Hematopoietic multipotent progenitor cell treated with erythropoietin and hydrocortisone succinate and interleukin-3 and kit ligand, for 8 days (in vitro differentiated cells): ENCODE measurements around the gene LPIN1.
"Not testable (repeated sequence)": the region's sequence is repeated elsewhere in the genome, so short reads cannot be mapped to it uniquely, and the experiment has no call there.

Source experiments
- DNase-seq: peaks from one replicate; pipeline ENCODE4 v3.0.0-alpha.2; 2015

LPIN1 gene

GRCh38 chr2:11813951-11814350 lies 67.5 kb downstream of the LPIN1 start:
- DNase-seq, result no peak

DNA sequence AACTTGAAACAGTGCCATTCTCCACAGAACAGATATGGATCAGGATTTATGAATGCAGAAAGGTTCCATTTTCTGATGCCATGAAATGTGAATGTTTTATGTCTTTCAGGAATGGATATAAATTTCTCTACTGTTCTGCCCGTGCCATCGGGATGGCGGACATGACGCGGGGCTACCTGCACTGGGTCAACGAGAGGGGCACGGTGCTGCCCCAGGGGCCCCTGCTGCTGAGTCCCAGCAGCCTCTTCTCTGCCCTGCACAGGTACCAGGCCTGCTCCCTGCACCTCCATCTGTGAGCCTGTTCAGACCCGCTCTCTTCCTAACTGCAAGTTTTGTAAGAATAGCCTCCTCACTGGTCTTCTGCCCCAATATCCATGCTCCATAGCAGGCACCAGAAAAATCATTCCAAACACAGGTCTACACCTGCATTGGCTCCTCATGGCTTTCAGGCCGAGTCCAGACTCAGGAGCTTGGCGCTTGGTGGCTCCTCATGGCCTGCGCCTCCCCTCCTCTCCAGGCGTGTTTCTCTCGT lies 68.6 kb downstream of the LPIN1 start:
- no peak for DNase-seq

DNA sequence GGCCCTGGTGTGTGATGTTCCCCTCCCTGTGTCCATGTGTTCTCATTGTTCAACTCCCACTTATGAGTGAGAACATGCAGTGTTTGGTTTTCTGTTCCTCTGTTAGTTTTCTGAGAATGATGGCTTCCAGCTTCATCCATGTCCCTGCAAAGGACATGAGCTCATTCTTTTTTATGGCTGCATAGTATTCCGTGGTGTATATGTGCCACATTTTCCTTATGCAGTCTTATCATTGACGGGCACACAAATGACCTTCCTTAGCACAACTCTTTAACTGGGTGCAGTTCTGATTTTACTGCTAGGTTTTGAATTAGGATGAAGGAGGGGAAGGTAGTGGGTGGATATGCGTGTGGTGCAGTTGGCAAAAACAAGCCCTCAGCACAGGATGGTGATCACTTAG lies 70.5 kb downstream of the LPIN1 start:
- not testable (repeated sequence) for DNase-seq

- no peak for DNase-seq
Measured at GRCh38 chr2:11819235-11819729, 72.8 kb downstream of the LPIN1 start.

GRCh38 chr2:11820650-11821049 lies 74.2 kb downstream of the LPIN1 start:
- DNase-seq, result no peak

- no peak for DNase-seq
Measured at GRCh38 chr2:11821705-11822104, 75.3 kb downstream of the LPIN1 start.

GRCh38 chr2:11822359-11822745 lies 75.9 kb downstream of the LPIN1 start:
- not testable (repeated sequence) for DNase-seq

DNA sequence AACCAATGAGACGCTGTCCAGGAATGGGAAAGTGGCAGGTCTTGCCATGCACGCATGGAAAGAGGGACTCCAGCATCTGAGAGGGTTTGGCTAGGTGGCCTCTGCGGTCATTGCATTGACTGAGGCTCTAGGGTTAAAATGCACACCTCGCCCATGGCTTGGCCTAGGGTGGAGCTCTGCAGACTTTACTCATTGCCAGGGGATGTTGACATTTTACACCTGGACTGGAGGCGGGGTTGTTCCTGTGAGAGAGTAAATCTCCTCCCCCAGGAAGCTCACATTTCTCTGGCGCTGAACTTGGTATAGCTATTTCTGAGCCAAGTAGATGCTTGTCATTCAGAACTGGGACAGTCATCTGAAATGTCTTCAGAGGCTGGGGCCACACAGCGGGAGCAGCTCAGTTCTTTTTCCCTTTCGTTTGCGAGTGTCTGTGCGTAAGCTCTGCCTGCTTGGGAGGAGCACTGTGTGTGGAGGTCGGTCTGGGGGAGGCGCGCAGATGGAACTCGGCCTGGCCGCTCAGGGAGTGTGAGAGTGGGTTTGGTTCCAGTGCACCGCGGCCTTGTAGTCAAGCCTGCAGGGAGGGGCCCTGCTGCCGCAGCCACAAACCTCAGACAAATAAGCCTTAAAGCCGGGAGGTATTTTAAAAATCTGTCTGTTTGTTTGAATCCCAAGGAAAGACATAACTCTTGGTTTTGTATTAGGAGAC lies 76.5 kb downstream of the LPIN1 start:
- no peak for DNase-seq

DNA sequence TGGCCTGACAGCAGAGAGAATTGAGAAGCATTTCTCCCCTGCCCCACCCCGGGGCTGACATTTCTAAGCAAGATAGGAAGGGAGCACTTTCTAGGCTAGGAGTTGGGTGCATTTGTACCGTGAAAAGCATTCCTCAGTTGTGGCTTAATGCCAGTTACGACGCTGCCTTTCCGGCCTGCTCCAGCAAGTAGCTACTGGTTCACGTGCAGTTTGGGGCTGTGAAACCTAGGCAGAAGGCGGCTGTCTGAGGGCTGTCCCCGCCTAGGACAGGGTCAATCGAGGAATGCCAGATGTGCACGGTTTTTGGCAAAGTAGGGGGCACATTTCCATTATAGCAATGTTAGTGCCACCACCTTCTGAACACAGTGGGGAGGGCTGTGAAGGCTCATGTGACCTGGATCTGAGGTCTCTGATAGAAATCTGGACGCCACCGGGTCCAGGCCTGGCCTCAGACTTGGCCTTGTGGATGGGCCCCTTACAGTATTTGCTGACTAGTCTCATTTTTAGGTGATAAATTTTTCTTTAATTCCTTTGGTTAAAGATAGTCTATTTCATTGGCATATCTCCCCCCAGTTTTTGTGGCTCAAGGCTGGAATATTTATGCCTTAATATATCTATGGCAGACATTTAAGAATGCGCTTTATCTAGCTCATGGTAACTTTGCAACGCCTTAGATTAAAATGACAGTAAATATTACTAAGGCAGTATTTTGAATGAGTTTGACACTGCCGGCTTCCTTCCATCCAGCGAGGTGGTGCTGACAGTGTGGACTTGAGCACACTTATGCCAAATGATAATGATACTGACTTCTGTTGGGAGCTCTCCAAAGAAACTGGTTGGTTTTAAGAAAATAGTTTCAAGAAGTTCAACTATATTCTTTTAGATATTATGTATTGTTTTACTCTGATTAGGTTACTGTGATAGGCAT lies 78.7 kb downstream of the LPIN1 start:
- DNase-seq, result no peak

DNA sequence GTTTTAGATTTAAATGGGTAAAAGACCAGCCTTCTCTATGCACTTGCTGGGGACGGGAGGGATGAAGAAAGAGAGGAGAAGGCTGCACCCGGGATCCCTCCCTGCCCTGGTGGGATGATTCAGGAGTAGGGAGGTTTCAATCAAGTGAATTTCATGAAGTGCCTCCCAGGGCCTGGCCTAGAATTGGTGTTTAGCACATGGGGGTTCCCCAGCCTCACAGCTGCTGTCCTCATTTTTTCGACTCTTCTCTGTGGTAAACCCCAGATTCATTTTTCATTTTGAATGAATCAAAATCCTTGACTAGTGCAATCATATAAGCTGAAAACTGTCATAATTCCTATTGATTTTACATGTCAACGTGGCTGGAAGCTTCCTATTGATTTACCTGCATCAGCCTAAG lies 81.1 kb downstream of the LPIN1 start:
- DNase-seq, result no peak

DNA sequence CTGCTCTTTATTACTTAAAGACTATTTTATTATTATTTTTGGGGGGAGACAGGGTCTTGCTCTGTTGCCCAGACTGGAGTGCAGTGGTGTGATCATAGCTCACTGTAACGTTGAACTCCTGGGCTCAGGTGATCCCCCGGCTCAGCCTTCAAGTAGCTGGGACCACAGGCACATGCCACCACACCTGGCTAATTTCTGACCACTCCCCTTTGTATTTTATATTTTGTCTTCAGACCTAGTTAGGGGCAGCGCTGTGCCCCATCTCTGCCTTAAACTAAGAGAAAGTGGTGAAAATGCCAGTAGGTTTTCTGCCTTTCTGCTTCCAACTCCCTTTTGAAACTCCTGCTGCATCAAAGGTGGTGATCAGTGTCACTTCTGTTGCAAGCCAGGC lies 82.5 kb downstream of the LPIN1 start:
- DNase-seq, result no peak

- peak; percentile 87 for DNase-seq
Measured at GRCh38 chr2:11829324-11829946, 83.0 kb downstream of the LPIN1 start.

DNA sequence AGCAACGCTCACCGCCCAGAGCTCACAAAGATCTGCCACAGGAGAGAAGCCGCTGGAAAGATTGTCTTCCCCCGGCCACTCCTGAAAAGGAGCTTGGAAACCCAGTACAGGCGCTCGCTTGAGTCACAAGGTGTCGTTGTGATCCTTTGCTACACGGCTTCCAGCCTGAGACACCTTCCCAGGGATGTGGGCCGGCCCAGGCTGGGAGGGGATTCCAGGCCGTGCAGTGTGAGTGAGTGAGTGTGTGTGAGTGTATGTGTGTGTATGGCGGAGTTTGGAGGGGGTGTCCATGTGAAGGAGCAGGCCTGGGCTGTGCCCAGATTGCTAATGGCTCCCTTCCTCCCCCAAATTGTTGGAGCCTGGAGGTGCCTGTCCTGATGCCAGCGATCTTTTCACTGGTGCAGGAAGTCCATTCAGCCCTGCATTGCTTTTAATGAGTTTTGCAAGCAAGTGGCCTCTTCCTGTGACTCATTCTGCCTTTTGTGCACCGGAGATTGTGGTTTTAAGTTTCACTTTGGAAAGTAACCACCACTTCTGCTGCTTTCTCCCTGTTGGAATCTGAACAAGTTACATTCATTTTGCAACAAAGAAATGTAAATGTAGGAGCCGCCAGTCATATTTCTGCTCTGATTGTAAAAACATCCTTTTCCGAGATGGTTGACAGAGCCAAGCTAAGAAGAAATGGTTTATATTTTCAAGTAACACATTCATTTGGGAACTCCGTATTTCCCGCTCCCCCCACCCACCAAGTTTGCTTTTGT lies 83.7 kb downstream of the LPIN1 start:
- peak; percentile 83 for DNase-seq

DNA sequence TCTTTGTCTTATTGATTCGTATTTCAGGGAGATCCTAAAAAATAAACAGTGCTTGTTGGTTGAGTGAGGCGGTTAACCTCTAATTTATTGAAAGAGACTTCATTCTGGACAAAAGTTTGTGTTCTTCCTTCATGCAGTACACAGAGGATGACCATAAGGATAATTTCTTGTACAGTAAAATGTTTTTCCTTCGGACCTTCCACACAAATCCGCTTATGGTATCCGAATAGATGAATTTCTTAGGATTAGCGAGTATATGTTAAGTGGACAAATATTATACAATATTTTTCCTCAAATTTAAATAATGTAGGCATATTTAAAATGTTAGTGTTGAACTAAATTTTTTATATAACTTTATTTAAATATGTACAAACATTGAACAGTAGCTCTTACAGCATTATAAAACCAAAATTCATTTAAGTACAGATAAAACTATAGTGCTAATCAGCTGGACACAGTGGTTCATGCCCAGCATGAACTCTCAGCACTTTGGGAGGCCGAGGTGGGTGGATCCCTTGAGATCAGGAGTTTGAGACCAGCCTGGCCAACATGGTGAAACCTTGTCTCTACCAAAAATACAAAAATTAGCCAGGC lies 84.4 kb downstream of the LPIN1 start:
- peak; percentile 45 for DNase-seq

DNA sequence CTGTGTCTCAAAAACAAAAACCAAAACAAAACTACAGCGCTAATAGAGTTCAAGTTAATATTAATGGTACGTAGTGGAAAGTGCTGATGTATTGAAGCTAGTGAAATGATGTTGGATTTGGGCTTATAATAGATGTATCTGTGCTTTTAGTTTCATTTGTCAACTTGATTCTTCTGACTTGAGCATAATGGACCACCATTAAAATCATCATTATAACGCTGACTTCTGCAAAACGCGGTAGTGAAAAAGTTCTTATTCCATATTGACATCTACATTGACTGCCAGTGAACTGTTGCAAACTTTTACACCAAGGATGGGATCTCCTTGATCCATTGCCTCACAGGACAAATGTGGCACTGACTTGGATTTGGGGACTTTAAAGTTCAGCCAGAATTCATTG lies 85.0 kb downstream of the LPIN1 start:
- no peak for DNase-seq

DNA sequence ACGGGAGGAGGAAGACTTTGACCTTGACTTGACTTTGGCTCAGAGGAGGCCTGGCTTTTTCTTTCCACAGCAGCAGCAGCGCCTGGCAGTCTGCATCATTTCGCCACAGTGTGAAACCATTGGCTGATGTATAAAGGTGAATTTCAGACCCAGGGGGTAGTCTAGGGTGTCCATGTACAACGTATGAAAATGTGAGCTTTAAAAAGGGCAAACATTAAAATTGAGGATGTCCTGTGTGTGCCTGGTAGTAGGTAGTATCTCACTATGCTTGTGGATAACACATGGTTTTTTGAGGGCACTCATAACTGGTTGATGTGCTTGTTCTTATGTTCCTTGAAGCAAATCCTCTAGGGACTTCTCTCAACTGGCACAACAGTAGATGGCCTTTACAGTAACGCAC lies 86.1 kb downstream of the LPIN1 start:
- DNase-seq, result no peak

DNA sequence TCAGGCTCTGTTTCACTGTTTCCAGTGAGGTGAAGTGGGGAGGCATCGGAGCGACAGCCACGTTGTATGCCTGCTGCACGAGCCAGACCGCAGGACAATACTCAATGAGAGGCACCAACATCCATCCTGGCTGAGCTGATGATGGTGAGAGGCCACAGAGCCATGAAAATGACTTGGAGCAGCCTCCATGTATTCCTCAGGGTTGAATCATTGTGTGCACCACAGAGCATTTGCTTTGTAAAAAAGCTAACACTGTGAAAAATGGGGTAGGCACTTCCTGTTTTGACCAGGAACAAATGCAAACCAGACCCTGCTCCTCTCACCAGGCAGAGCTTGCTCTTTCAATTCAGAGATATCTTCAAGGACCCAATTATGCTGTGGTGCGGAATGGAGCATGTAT lies 87.2 kb downstream of the LPIN1 start:
- DNase-seq, result no peak

DNA sequence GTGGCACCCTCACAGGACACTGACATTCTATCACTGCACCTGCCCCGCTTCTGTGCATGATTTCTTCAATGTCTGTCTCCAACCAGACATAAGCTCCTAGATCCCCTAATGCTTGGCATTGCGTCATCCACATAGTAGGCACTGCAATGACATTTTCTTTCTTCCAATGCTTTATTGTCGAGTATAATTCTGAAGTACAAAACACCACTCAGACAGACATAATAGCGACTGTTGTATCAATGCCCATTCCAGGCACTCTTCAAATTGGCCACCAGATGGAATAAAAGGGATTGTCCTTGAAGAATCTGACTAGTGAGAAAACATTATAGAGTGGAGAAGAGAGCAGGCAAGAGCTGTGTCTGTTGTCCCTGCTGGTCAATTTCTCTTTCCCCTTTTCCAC lies 89.0 kb downstream of the LPIN1 start:
- DNase-seq, result peak; percentile 17

DNA sequence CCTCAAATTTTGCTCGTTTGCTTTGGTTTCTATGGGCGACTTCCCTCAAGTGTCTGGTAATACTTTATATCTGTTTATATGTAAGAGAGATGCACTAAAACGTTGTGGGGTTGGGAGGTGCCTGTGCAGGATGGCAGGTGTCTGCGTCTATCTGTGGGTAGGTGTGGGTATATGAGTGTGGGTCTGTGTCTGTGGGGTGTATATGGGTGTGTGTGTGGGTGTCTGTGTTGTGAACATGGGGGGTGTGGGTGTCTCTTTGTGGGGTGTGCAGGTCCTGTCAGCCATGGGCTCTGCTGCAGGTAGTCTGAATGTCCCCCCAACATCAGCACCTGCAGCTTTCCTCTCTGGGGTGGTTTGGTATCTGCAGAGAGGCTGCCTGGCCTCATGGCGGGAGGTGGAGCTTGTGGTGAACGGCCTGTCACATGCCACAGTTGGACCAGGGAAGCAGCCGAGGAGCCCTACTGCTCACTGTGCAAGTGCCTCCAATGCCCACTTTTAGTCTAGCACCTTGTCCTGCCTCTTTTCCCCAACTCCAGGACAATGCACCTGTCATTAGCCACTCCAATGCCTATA lies 90.3 kb downstream of the LPIN1 start:
- DNase-seq, result no peak

- DNase-seq, result no peak
Measured at GRCh38 chr2:11837875-11838734, 91.7 kb downstream of the LPIN1 start.

DNA sequence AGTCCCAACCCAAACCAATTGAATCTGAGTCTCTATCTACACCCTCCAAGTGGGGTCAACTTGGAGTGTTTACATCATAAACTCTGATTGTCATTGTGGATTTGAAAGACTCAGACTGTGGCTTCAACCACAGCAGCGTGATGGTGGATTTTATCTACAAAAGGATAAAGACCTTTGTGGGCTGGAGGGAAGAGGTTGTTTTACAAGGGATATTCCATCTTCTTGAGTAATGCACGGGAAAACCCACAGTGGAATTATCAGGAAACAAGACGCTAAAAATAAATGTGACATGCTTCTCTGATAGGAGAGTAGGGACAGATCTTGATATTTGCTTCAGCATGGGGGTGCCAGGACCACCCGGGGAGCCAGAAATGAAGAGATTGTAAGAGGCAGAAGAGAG lies 93.5 kb downstream of the LPIN1 start:
- DNase-seq, result no peak
